Germinal center (tissue), 1 donor: Measurements from ENCODE around the gene FOXD2.

Source experiments
- DNase-seq: peaks from one replicate; pipeline ENCODE4 v3.0.0; 2012; ENCODE audit warnings: mixed read lengths, low spot score

FOXD2 gene

DNA sequence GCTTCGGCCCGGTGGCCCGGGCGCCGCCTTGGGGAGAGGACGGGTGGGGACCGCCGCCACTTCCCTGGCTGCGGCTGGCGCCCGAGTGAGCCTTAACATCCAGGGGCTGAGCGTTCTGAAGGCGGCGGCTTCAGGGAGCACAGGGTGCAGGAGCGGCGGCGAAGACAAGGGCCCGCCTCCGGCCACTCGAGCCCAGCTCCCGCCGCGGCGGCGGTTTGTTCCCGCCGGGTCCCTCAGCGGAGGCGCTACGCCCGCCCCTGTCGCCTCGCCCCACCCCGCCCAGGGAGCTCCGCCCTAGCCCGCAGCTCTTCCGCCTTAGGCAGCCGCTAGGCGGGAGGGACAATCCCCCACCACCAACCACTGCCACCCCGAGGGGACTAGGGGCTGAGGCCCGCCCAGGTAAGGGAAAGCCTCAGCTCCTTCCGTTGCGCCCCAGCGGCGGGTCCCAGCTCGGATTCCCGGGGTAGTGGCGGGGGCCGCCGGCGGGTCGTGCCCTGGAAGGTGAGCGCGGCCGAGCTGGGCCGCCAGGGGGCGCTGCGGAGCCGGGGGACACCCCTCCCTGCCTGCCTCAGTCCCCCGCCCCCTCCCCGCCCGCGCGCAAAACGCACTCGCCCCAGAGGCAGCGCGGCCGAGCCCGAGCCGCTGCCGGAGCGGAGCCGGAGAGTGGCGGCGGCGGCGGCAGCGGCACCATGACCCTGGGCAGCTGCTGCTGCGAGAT, at the start of gene FOXD2:
TSS of gene FOXD2 (plus strand) at position 598 of the 718 bp plus-strand sequence. CDS start at position 690, 92 bp downstream.
- peak; percentile 95 for DNase-seq

DNA sequence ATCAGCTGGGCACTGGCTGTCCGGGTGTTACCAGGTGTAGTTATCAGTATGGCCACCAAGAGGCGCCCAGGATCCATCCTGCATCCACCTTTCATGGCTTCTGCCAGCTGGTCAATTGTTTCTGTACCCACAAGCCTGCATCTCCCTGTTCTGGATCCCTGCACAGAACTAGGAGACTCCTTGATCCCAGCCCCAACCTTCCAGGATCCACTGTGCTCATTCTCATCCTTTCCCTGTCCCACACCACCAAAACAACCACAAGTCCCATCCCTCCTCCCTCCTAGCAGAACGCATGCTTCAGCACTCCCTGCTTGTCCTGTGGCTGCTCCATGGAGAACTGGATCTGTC, 49.0 kb upstream of the FOXD2 start:
- DNase-seq: peak; percentile 53

DNA sequence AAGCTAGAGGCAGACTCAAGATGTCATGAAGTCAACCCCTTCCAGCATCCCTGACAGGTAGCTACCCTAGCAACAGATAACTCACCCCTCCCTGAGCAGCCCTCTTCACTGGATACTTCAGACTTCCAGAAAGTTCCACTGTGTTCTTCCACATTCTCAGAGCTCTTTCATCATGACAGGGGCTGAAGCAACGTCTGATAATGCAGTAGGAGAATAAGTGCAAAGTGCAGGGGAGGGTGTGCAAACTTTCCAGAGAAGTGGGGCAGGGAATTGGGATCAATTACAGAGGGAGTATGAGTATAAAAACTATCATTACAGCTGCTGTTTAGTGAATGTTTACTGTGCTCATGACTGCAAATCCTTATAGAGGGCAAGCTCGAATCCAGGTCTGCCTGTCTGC, 48.1 kb upstream of the FOXD2 start:
- DNase-seq: no peak

GRCh38 chr1:47390843-47391242, 47.0 kb upstream of the FOXD2 start:
- no peak for DNase-seq

GRCh38 chr1:47393141-47393540, 44.7 kb upstream of the FOXD2 start:
- DNase-seq: no peak

DNA sequence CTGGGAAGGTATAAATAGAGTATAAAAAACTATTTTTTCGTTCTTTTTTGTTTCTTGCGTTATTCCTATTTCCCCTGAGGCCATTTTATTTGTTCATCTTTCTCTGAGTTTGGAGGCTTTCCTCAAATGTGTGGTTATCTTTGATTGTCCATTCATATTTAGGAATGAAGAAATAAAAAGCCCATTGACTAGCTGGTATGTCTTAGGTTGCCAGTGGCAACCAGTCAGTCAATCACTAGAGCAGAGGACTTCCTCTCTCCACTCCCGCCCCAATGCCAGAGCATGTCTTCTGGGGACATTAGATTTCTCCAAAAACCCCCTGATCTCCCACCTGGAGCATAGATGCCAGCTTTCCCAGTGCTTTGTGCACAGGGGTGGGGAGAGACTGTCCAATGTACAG, 42.4 kb upstream of the FOXD2 start:
- no peak for DNase-seq

GRCh38 chr1:47396671-47397196, 41.1 kb upstream of the FOXD2 start:
- no peak for DNase-seq

GRCh38 chr1:47399138-47399845, 38.6 kb upstream of the FOXD2 start:
- no peak for DNase-seq

DNA sequence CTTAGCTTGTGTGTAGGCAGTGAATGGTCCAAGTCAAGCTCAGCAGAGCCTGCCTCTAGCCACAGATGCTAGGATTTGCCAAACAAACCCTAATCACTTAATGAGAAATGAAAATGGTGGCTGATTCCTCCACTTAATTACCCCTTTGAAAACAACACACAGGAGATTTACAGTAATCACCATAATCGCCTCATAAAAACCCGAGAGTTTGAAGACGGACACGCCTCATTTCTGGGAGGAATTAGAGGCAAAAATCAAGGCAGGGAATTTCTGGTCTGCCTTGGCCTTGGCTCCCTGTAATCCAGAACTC, 38.0 kb upstream of the FOXD2 start:
- no peak for DNase-seq

DNA sequence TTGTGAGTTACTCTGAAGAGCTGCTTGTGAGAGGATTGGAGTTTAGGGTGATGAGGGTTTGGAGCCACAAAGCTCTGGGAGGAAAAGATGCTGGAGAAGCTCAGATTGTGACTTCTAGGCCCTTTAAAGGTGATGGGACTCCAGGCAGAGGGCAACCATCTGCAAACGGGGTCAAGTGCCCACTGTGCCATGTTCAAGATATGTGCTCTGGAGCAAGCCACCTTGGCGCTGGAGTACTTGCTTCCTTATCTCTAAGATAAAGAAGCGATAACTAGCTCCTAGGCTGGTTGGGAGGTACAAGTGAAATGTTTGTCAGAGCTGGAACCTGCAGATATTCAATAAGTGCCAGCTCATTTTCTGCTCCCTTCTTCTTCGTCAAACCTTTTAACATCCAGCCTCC, 36.1 kb upstream of the FOXD2 start:
- DNase-seq: no peak

- no peak for DNase-seq
These were observed 35.3 kb upstream of the FOXD2 start for GRCh38 chr1:47402591-47402990.

- no peak for DNase-seq
These were observed 34.4 kb upstream of the FOXD2 start for GRCh38 chr1:47403321-47403910.

DNA sequence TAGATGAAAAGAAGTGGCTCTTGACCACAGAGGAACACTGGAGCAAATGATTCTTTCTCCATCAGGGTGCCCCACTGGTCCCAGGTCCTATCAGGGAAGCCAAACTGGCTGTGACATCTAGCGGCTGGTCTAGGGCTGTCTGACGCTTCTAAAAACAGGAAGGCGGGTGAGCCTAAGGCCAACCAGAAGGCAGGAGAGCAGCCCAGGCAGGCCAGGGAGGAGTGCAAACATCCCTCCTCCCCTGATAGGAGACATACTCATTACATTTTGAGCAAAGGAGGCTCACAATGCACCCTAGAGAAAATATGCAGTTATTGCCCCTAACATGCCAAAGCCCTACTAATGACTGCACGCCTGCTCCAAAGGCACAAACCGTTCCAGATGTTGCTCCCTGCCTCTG, 32.1 kb upstream of the FOXD2 start:
- no peak for DNase-seq

GRCh38 chr1:47406966-47407365, 30.9 kb upstream of the FOXD2 start:
- DNase-seq: no peak

- DNase-seq: no peak
These were observed 30.4 kb upstream of the FOXD2 start for GRCh38 chr1:47407481-47407880.

GRCh38 chr1:47409311-47410067, 28.4 kb upstream of the FOXD2 start:
- DNase-seq: no peak

GRCh38 chr1:47410068-47410455, 27.8 kb upstream of the FOXD2 start:
- no peak for DNase-seq

GRCh38 chr1:47411436-47411835, 26.4 kb upstream of the FOXD2 start:
- DNase-seq: no peak

- DNase-seq: no peak
These were observed 25.4 kb upstream of the FOXD2 start for GRCh38 chr1:47412437-47412836.

- no peak for DNase-seq
These were observed 22.0 kb upstream of the FOXD2 start, which contains the start of gene FOXE3 for GRCh38 chr1:47415728-47416318. TSS of gene FOXE3 (plus strand) at chr1:47416285. CDS start at chr1:47416316, 31 bp downstream.

GRCh38 chr1:47416319-47417169, 21.3 kb upstream of the FOXD2 start:
- no peak for DNase-seq
